GM21529 (cell line): ENCODE measurements around the gene SLC6A9.

Experiments
- ATAC-seq: cut with Tn5 transposase; IDR thresholded peaks from one replicate; pipeline ENCODE4 v1.9.1; 2021; ENCODE audit not compliant: unreplicated experiment

The SLC6A9 gene

GRCh38 chr1:44031252-44032169, at the start of gene SLC6A9:
TSS of gene SLC6A9 (minus strand) at chr1:44031462. CDS start at chr1:44024277, 7,185 bp downstream.
- no peak for ATAC-seq

- ATAC-seq: no peak
Measured at GRCh38 chr1:44079566-44079965, 48.3 kb upstream of the SLC6A9 start.

- ATAC-seq: no peak
Measured at GRCh38 chr1:44078104-44078503, 46.8 kb upstream of the SLC6A9 start.

GRCh38 chr1:44077421-44077820, 46.2 kb upstream of the SLC6A9 start:
- no peak for ATAC-seq

DNA sequence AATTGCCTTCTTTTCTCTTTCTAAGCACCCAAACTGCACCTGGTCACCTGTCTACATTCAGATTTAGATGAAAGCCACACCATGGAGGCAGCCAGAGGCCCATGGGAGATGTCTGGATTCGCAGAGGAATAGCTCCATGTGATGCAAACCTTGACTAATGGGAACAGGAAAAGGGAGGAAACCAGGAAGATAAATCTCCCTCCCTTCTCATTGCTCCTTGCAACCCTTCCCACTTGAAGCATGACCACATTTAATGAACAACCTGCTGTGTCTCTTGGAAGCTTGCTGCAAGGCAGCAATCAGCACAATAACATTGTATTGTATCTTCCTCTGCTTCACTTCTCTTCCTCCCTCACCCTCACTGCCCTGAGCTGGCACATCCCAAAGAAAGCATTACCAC, 44.8 kb upstream of the SLC6A9 start:
- no peak for ATAC-seq

- ATAC-seq: no peak
Measured at GRCh38 chr1:44074415-44074814, 43.2 kb upstream of the SLC6A9 start.

DNA sequence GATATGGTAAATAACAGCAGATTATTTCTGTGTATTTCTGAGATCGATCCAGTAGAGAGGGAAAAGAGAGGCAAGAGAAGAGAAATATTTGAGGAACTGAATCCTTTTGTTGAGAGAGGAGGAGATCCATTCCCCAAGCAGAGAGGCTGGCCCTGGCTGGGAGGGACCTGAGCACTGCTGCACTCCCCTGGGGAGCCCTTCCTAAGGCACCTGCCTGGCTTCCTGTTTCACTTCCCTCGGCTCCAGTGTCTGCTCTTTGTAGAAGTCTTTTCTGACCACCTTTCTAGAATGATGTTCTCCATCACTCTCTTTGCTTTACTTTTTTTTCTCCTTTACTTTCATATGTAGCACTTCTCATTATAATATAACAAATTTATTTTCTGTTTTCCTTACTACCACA, 42.3 kb upstream of the SLC6A9 start:
- ATAC-seq: no peak

GRCh38 chr1:44072821-44073220, 41.6 kb upstream of the SLC6A9 start:
- ATAC-seq: no peak

DNA sequence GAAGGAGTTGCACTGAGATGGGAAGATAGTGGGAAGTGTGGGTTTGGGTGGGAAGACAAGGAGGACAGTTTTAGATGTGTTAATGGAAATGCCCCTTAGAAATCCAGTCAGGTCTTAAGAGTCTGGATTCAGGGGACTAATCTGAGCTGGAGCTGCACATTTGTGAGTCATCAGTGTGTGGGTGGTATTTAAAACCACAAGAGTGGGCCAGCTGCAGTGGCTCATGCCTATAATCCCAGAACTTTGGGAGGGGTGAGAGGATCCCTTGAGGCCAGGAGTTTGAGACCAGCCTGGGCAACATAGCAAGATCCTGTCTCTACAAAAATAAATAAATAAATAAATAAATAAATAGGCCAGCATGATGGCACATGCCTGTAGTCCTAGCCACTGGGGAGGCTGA, 40.9 kb upstream of the SLC6A9 start:
- ATAC-seq: no peak

DNA sequence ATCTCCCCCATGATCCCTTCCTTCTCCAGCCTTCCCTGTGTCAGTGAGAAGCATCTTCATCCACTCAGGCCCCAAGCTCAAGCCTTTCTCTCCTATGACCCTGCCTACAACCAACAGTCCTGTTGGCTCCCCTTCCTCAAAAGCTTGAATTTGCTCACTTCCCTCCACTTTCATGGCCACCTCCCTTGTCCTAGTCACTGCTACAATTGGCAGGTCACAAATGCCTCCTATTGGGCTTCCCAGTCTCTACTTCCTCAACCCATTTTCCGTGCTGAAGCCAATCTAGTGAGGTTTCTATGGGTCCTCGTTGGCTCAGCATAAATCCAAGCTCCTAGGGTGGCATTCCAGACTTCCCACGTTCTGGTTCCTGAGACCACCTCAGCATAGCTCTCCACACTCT, 40.2 kb upstream of the SLC6A9 start:
- no peak for ATAC-seq

DNA sequence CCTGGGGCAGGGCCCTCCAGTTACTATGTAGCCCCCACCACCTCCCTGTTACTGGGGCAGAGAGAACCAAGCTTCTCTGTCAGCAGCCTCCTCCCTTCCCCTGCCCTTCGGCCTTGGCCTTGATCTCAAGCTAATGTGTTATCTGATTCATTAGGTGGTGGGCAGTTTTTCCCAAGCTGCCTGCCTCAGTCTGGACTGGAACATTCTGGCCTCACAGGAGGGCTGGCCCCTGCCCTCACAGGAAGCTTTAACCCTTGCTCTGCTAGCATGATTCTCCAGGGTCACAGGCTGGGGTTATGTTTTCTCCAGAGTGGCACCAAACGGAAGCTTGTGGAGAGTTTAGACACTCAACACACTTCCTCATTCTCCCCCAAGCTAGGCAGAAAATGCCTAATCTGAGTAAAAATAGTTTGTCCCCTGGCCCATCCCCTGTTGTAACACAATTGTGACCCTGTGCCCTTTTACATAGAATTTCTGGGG, 37.2 kb upstream of the SLC6A9 start:
- ATAC-seq: no peak

- no peak for ATAC-seq
Measured at GRCh38 chr1:44067266-44068250, 36.3 kb upstream of the SLC6A9 start.

DNA sequence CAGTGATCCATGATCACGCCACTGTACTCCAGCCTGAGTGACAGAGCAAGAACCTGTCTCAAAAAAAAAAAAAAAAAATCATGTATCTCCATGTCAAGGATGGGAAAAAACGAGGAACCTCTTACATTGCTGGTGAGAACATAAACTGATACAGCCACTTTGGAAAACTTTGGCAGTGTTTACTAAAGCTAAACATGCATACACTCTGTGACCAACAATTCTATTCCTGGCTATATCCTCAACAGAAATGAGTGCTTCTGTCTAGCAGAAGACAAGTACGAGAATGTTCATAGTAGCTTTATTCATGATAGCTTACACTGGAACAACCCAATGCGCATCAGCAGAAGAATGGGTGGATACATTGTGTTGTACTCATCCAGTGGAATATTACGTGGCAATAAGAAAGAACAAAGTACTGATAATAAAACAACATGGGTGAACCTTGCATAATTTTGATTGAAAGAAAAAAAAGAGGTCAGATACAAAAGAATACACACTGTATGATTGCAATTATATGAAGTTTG, 31.5 kb upstream of the SLC6A9 start:
- ATAC-seq: no peak

GRCh38 chr1:44061857-44062256, 30.6 kb upstream of the SLC6A9 start:
- no peak for ATAC-seq

DNA sequence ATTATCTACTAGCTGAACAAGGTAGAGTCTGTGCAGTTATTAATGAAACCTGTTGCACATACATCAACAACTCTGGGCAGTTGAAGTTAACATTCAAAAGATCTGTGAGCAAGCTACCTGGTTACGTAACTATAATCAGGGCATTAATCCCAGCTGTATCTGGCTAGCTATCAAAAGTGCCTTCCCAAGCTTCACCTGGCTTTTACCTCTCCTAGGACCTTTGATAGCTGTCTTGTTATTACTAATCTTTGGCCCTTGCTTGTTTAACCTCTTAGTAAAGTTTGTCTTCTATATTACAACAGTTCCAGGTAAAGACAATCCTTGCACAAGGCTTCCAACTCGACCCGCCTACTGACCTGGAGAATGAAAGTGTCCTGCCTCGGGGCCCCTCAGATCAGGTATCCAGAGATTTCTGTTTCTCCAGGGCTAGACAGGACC, 29.6 kb upstream of the SLC6A9 start:
- no peak for ATAC-seq

- ATAC-seq: no peak
Measured at GRCh38 chr1:44059664-44060355, 28.5 kb upstream of the SLC6A9 start.

- no peak for ATAC-seq
Measured at GRCh38 chr1:44059212-44059611, 27.9 kb upstream of the SLC6A9 start.

- no peak for ATAC-seq
Measured at GRCh38 chr1:44057293-44057692, 26.0 kb upstream of the SLC6A9 start.

- no peak for ATAC-seq
Measured at GRCh38 chr1:44053394-44053793, 22.1 kb upstream of the SLC6A9 start.

DNA sequence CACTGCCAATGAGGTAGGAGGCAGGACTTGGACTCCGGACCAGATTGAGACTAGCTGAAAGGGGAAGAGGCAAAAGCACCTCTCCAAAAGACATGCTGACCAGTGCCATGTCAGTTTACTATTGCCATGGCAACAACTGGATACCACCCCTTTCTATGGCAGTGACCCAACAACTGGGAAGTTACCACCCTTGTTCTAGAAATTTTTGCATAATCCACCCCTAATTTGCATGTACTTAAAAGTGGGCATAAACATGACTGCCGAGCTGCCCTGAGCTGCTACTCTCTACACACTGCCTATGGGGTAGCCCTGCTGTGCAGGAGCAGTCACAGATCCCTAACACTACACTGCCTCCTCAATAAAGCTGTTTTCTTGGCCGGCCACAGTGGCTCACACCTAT, 19.0 kb upstream of the SLC6A9 start:
- ATAC-seq: no peak

- no peak for ATAC-seq
Measured at GRCh38 chr1:44049839-44050238, 18.6 kb upstream of the SLC6A9 start.
